ENCODE results near the gene RNF34. TPM values are rescaled to one million over a fixed set of nuclear protein-coding genes. Genes with fewer than 3 reads are reported as not detected.
A peak's percentile ranks its signal among the peaks of the same experiment; 100 is the strongest.

The RNF34 gene
- total RNA-seq, 2 experiments from 2014 or later, result 81.9 to 84.5 TPM

GRCh38 chr12:121448771-121449315 is 48.9 kb downstream of the RNF34 start:
- no peak overlapping the region for H3K4me3 Mint-ChIP-seq
- H3K27ac Mint-ChIP-seq, result no peak overlapping the region
- DNase-seq (no peak), ATAC-seq (ENCODE audit: low read depth) (no peak)
- H3K27me3 Mint-ChIP-seq, result no peaks in the 10 kb centered on the region
- H3K9me3 Mint-ChIP-seq, result no peaks in the 10 kb centered on the region
- peaks cover 10% of the 10 kb centered on the region for H3K4me1 Mint-ChIP-seq
- peaks cover 12% of the 10 kb centered on the region for H3K36me3 Mint-ChIP-seq
- POLR2A ChIA-PET, result interaction anchor here (0.6 kb wide), 1 partner anchor 19 kb away, joined by 3 read pairs; no protein-coding TSS in a partner anchor

- Mint-ChIP-seq H3K27me3 (no peaks in the 10 kb centered on the region), H3K4me1 (peaks cover 15% of the 10 kb centered on the region), H3K27ac (peak overlapping the region; percentile 15), H3K36me3 (peaks cover 14% of the 10 kb centered on the region), H3K4me3 (no peak overlapping the region), H3K9me3 (no peaks in the 10 kb centered on the region)
- DNase-seq (no peak), ATAC-seq (ENCODE audit: low read depth) (no peak)
- POLR2A ChIA-PET, result interaction anchor here (0.7 kb wide), 1 partner anchor 304 kb away, joined by 3 read pairs; no protein-coding TSS in a partner anchor
Observed at GRCh38 chr12:121451961-121452339, 52.0 kb downstream of the RNF34 start.

GRCh38 chr12:121452340-121452984 is 52.5 kb downstream of the RNF34 start:
- ATAC-seq (ENCODE audit: low read depth) (peak; percentile 22), DNase-seq (no peak)
- H3K4me1 Mint-ChIP-seq, result peaks cover 18% of the 10 kb centered on the region
- H3K9me3 Mint-ChIP-seq, result no peaks in the 10 kb centered on the region
- no peak overlapping the region for H3K27ac Mint-ChIP-seq
- POLR2A ChIA-PET, result no interaction called here
- no peak overlapping the region for H3K4me3 Mint-ChIP-seq
- H3K36me3 Mint-ChIP-seq, result peaks cover 16% of the 10 kb centered on the region
- H3K27me3 Mint-ChIP-seq, result no peaks in the 10 kb centered on the region

- H3K36me3 Mint-ChIP-seq, result peaks cover 21% of the 10 kb centered on the region
- peaks cover 23% of the 10 kb centered on the region for H3K4me1 Mint-ChIP-seq
- no peak overlapping the region for H3K27ac Mint-ChIP-seq
- no peak overlapping the region for H3K4me3 Mint-ChIP-seq
- POLR2A ChIA-PET, result interaction anchor here (0.6 kb wide), 1 partner anchor 30 kb away, joined by 3 read pairs; no protein-coding TSS in a partner anchor
- DNase-seq (no peak), ATAC-seq (ENCODE audit: low read depth) (no peak)
- no peaks in the 10 kb centered on the region for H3K27me3 Mint-ChIP-seq
- no peaks in the 10 kb centered on the region for H3K9me3 Mint-ChIP-seq
Observed at GRCh38 chr12:121452985-121453360, 53.1 kb downstream of the RNF34 start.

- H3K9me3 Mint-ChIP-seq, result no peaks in the 10 kb centered on the region
- peaks cover 23% of the 10 kb centered on the region for H3K4me1 Mint-ChIP-seq
- no peak overlapping the region for H3K27ac Mint-ChIP-seq
- ATAC-seq (ENCODE audit: low read depth), result no peak
- no peak overlapping the region for H3K4me3 Mint-ChIP-seq
- H3K36me3 Mint-ChIP-seq, result peaks cover 21% of the 10 kb centered on the region
- H3K27me3 Mint-ChIP-seq, result no peaks in the 10 kb centered on the region
- POLR2A ChIA-PET, result interaction anchor here (0.5 to 1.1 kb wide), 3 partner anchors 30 to 156 kb away, joined by 3 read pairs; partner anchors contain the start of gene RNF34
- DNase-seq, result no peak
Observed at GRCh38 chr12:121453629-121454028, 53.7 kb downstream of the RNF34 start.

GRCh38 chr12:121454921-121455320 is 55.0 kb downstream of the RNF34 start:
- H3K27me3 Mint-ChIP-seq, result no peaks in the 10 kb centered on the region
- ATAC-seq (ENCODE audit: low read depth) (no peak), DNase-seq (no peak)
- peaks cover 26% of the 10 kb centered on the region for H3K4me1 Mint-ChIP-seq
- POLR2A ChIA-PET, result interaction anchor here (1.1 kb wide), 1 partner anchor 54 kb away, joined by 3 read pairs; the partner anchor contains the start of gene RNF34
- H3K9me3 Mint-ChIP-seq, result no peaks in the 10 kb centered on the region
- H3K4me3 Mint-ChIP-seq, result no peak overlapping the region
- no peak overlapping the region for H3K27ac Mint-ChIP-seq
- H3K36me3 Mint-ChIP-seq, result peaks cover 13% of the 10 kb centered on the region

DNA sequence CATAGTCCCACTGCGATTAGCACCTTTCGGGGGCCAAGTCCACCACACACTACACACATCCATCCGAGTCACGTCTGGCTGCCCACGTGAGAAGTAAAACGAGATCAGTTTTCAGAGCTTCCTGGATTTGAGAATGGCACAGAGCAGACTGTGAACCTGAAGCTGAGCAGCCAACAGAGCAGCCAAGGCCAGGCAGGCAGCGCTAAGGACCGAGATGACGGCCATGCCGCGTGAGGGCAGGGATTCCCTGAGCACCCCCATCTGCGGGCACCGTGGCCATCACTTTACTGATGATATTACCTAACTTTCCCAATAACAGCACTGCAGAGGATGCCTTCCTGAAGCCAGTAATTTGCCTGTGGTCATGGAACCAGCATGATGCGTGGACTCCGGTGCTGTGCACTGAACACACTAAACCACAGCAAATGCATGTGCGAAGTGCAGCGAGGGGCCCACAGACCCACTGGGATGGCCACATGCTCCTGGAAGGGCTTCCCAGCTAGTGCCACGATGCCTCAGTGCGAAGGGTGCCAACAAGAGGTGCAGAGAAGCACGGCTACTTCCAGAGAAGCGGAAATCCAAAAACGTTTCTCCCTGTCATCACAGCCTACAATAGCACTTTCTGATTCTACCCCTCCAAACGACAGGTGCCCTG is 56.0 kb downstream of the RNF34 start:
- Mint-ChIP-seq H3K9me3 (no peaks in the 10 kb centered on the region), H3K36me3 (peaks cover 19% of the 10 kb centered on the region), H3K27ac (no peak overlapping the region), H3K4me1 (peaks cover 34% of the 10 kb centered on the region), H3K27me3 (no peaks in the 10 kb centered on the region), H3K4me3 (no peak overlapping the region)
- POLR2A ChIA-PET, result no interaction called here
- DNase-seq (no peak), ATAC-seq (ENCODE audit: low read depth) (no peak)

GRCh38 chr12:121456551-121456950 is 56.6 kb downstream of the RNF34 start:
- Mint-ChIP-seq H3K27me3 (no peaks in the 10 kb centered on the region), H3K4me3 (no peak overlapping the region), H3K36me3 (peaks cover 21% of the 10 kb centered on the region), H3K9me3 (no peaks in the 10 kb centered on the region), H3K4me1 (peaks cover 39% of the 10 kb centered on the region), H3K27ac (no peak overlapping the region)
- POLR2A ChIA-PET, result no interaction called here
- DNase-seq (no peak), ATAC-seq (ENCODE audit: low read depth) (no peak)

DNA sequence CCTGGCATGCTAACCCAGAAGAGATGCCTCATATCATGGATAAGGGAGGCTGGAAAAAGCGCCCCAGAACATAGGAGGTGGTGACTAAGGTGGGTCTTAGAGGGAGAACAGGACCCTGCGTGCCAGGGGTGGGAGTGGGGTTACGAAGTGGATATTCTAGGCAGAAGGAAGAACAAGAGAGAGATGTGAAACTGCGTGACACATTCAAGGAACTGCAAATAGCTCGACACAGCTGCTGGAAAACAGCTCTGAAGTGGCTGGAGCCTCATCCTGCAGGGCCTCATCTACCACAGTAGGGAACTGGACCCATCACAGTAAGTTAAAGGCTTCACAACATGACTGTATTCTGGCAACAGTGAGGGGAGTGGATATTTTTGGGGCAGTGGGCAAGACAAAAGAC is 61.1 kb downstream of the RNF34 start:
- H3K9me3 Mint-ChIP-seq, result no peaks in the 10 kb centered on the region
- POLR2A ChIA-PET, result no interaction called here
- no peaks in the 10 kb centered on the region for H3K27me3 Mint-ChIP-seq
- peak overlapping the region; percentile 14 for H3K27ac Mint-ChIP-seq
- no peak for DNase-seq
- H3K4me1 Mint-ChIP-seq, result peaks cover 53% of the 10 kb centered on the region
- no peak for ATAC-seq (ENCODE audit: low read depth)
- peaks cover 26% of the 10 kb centered on the region for H3K36me3 Mint-ChIP-seq
- no peak overlapping the region for H3K4me3 Mint-ChIP-seq

GRCh38 chr12:121464331-121464730 is 64.4 kb downstream of the RNF34 start:
- H3K36me3 Mint-ChIP-seq, result peaks cover 19% of the 10 kb centered on the region
- no peaks in the 10 kb centered on the region for H3K27me3 Mint-ChIP-seq

DNA sequence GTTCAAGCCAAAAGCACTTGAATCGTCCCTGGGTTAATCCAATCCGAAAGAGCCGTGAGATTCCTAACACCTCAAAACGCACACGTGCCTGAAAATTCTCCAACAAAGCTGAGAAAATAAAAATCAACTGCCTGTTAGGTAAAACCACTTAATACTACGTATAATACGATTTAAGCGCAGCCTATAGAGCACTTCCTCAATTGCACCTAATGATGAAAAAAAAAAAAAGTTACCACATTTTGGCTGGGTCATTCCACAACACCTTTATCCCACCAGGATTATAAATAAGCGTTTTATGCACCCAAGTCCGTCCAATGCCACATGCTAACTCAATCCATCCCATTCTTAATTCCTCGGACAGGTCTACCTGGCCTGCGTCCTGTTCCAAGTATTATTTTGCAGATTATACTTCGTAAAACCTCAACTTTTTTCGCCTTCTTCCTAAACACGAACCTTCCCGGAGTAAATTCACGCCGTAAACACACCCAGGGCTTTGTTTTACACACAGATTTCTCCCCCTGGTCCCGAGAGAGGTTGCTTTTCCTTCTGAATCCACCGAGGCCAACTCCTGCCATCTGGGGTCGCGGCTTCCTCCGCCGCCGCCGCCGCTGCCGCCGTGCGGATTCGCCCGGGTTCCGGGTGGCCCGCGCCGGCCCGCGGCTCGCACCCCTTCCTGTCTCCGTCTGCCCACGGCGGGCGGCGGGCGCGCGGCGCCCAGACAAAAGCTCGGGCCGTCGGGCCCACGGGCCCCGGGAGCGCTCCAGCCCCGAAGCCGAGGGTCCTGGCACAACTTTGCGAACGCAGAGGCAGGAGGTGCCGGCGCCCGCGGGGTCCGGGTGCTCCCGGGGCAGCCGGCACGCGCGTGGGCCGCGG is 66.2 kb downstream of the RNF34 start:
- H3K27ac Mint-ChIP-seq, result peak overlapping the region; percentile 93
- peak overlapping the region; percentile 94 for H3K4me3 Mint-ChIP-seq
- no peaks in the 10 kb centered on the region for H3K9me3 Mint-ChIP-seq
- DNase-seq (peak; percentile 75), ATAC-seq (ENCODE audit: low read depth) (no peak)
- peaks cover 11% of the 10 kb centered on the region for H3K36me3 Mint-ChIP-seq
- H3K27me3 Mint-ChIP-seq, result peaks cover 2% of the 10 kb centered on the region
- peaks cover 34% of the 10 kb centered on the region for H3K4me1 Mint-ChIP-seq
- POLR2A ChIA-PET, result interaction anchor here (0.5 to 1.0 kb wide), 2 partner anchors 65 to 297 kb away, joined by 3 to 6 read pairs; no protein-coding TSS in a partner anchor

More at GRCh38 chr12:121464331-121464730, 64.4 kb downstream of the RNF34 start:
- Mint-ChIP-seq H3K4me3 (no peak overlapping the region), H3K27ac (no peak overlapping the region), H3K4me1 (peaks cover 46% of the 10 kb centered on the region), H3K9me3 (no peaks in the 10 kb centered on the region)
- ATAC-seq (ENCODE audit: low read depth) (no peak), DNase-seq (no peak)
- POLR2A ChIA-PET, result no interaction called here

- peak; percentile 90 for ATAC-seq (ENCODE audit: low read depth)
Observed at GRCh38 chr12:121466794-121467637, 67.1 kb downstream of the RNF34 start.

More at GRCh38 chr12:121466794-121467637, 67.1 kb downstream of the RNF34 start:
- Mint-ChIP-seq H3K36me3 (peaks cover 10% of the 10 kb centered on the region), H3K27me3 (peaks cover 2% of the 10 kb centered on the region), H3K4me3 (peak overlapping the region; percentile 39), H3K9me3 (no peaks in the 10 kb centered on the region), H3K4me1 (peaks cover 25% of the 10 kb centered on the region), H3K27ac (no peak overlapping the region)
- POLR2A ChIA-PET, result interaction anchor here (1.6 kb wide), 1 partner anchor 24 kb away, joined by 4 read pairs; no protein-coding TSS in a partner anchor
- peak; percentile 93 for DNase-seq

Measured in activated naive CD8-positive, alpha-beta T cell treated with anti-CD3 and anti-CD28 coated beads, Interleukin-2, amount 10 ng/mL, durations not matched to agents 7 days and 5 days (primary cell).